HepG2 (cell line): Measurements from ENCODE around the gene TMEM97. TPM values are rescaled to one million over a fixed set of nuclear protein-coding genes. Genes with fewer than 3 reads are reported as not detected.
A peak's percentile ranks its signal among the peaks of the same experiment; 100 is the strongest.

ENCODE experiments used
- CBX5 ChIP-seq: sonication (generic); formaldehyde crosslinking; IDR thresholded peaks from 2 replicates; pipeline ENCODE4 v1.4.0; 2020; ENCODE audit warnings: missing genetic modification reagents, borderline replicate concordance
- DDIT3 ChIP-seq: sonication (generic); formaldehyde crosslinking; IDR thresholded peaks from 2 replicates; pipeline ENCODE4 v1.4.0; 2020; ENCODE audit warnings: mild to moderate bottlenecking, missing genetic modification reagents
- EED ChIP-seq: sonication (generic); formaldehyde crosslinking; IDR thresholded peaks from 2 replicates; pipeline ENCODE4 v1.5.0; 2020; ENCODE audit warnings: mild to moderate bottlenecking, missing genetic modification reagents
- ELK4 ChIP-seq: sonication (generic); formaldehyde crosslinking; IDR thresholded peaks from 2 replicates; pipeline ENCODE4 v1.9.0; 2021; ENCODE audit warnings: missing genetic modification reagents, borderline replicate concordance
- FOSL2 ChIP-seq: sonication (generic); formaldehyde crosslinking; IDR thresholded peaks from 2 replicates; pipeline ENCODE4 v1.4.0; 2020; ENCODE audit warnings: missing genetic modification reagents
- HOXD1 ChIP-seq: sonication (generic); formaldehyde crosslinking; IDR thresholded peaks from 2 replicates; pipeline ENCODE4 v1.5.0; 2020; ENCODE audit warnings: missing genetic modification reagents
- IRX3 ChIP-seq: sonication (generic); formaldehyde crosslinking; IDR thresholded peaks from 2 replicates; pipeline ENCODE4 v1.8.1; 2023; ENCODE audit warnings: mild to moderate bottlenecking, low read depth, missing genetic modification reagents, borderline replicate concordance
- ISX ChIP-seq: sonication (generic); formaldehyde crosslinking; conservative IDR thresholded peaks from 2 replicates; pipeline ENCODE4 v1.5.0; 2020; ENCODE audit warnings: missing genetic modification reagents
- MED13 ChIP-seq: sonication (generic); formaldehyde crosslinking; IDR thresholded peaks from 2 replicates; pipeline ENCODE4 v1.5.0; 2020; ENCODE audit warnings: missing genetic modification reagents
- MIER3 ChIP-seq: IDR thresholded peaks from 2 replicates; pipeline ENCODE4 v1.6.1; 2016; ENCODE audit warnings: missing compliant biosample characterization, borderline replicate concordance
- MXD3 ChIP-seq: IDR thresholded peaks from 2 replicates; pipeline ENCODE4 v1.6.1; 2016; ENCODE audit warnings: mild to moderate bottlenecking, missing biosample characterization, missing genetic modification reagents
- SMAD3 ChIP-seq: sonication (generic); formaldehyde crosslinking; IDR thresholded peaks from 2 replicates; pipeline ENCODE4 v1.4.0; 2020; ENCODE audit warnings: missing genetic modification reagents
- ZHX2 ChIP-seq, 2 experiments: sonication (generic) in 1 of 2; formaldehyde crosslinking in 1 of 2; IDR thresholded peaks; 2 replicates each; pipeline versions ENCODE4 v1.6.1 to v1.9.0; 2014 to 2022; ENCODE audit warnings: antibody characterized with exemption in 1 of 2, borderline replicate concordance in 1 of 2, inconsistent platforms in 1 of 2, low read depth in 1 of 2, missing genetic modification reagents in 1 of 2
- ZNF280D ChIP-seq: sonication (generic); formaldehyde crosslinking; IDR thresholded peaks from 2 replicates; pipeline ENCODE4 v1.5.1; 2020; ENCODE audit warnings: mild to moderate bottlenecking, missing genetic modification reagents
- ZNF335 ChIP-seq: sonication (generic); formaldehyde crosslinking; IDR thresholded peaks from 2 replicates; pipeline ENCODE4 v1.4.0; 2020; ENCODE audit warnings: missing genetic modification reagents
- polyA plus RNA-seq, 8 experiments: library from polyadenylated mRNA; depleted of rRNA in 3 of 8; stranded (reverse) in 7 of 8; unstranded in 1 of 8; fragments of >200 nt; fragmentation: Illumina TruSeq in 4 of 8; extraction: Trizol in 4 of 8; gene quantifications; 2 replicates each; pipeline versions ENCODE4 v1.2.1 to v1.2.3, GENCODE V29; 2011 to 2016; ENCODE audit warnings: low read depth in 4 of 8, missing spikeins in 1 of 8, mixed read lengths in 1 of 8; ENCODE audit not compliant: insufficient read depth in 1 of 8
- total RNA-seq, 5 experiments: library from RNA; depleted of rRNA; stranded (reverse); fragments of >200 nt; fragmentation: Illumina TruSeq; extraction: Trizol; gene quantifications; 2 replicates each; pipeline ENCODE4 v1.2.3, GENCODE V29; 2016; ENCODE audit warnings: low read depth in 1 of 5

Gene TMEM97
- total and polyA plus RNA-seq, 2 of the 13 experiments (the other 11 are each of a cell fraction or from before 2014, with no cell fraction given): 69.6 to 137 TPM

- TF ChIP-seq ZNF280D (CRISPR knock-in tag) (0 out of 2 replicates have a peak, but pooled peaks have one; percentile 36), FOSL2 (peak; percentile 31; the same call in 1 of the 2 replicates), ZHX2 (IDR thresholded peaks at IDR 0.05; ENCODE audit: low read depth) (0 out of 2 replicates have a peak, but pooled peaks have one; percentile 48), ZHX2 (CRISPR knock-in tag; IDR thresholded peaks at IDR 0.05; ENCODE audit: borderline replicate concordance) (no peak), IRX3 (CRISPR knock-in tag) (0 out of 2 replicates have a peak, but pooled peaks have one; percentile 18), MED13 (CRISPR knock-in tag) (no peak), ELK4 (CRISPR knock-in tag) (no peak), ZNF335 (no peak), ISX (CRISPR knock-in tag) (no peak), MIER3 (no peak), SMAD3 (CRISPR knock-in tag) (peak; percentile 18; the same call in 1 of the 2 replicates), MXD3 (CRISPR knock-in tag) (no peak), DDIT3 (CRISPR knock-in tag) (no peak), EED (CRISPR knock-in tag) (peak; percentile 32; the same call in 1 of the 2 replicates), CBX5 (CRISPR knock-in tag) (no peak), HOXD1 (no peak)
These were observed 17.2 kb downstream of the TMEM97 start (continued) for GRCh38 chr17:28335959-28336871.
